Liver (tissue), 9 donors: ENCODE data around the gene ZNF165. TPM values are rescaled to one million over a fixed set of nuclear protein-coding genes. Genes with fewer than 3 reads are reported as not detected.

Experiments used
- DNase-seq: peaks from one replicate; pipeline ENCODE4 v3.0.0-alpha.2; 2017; ENCODE audit warnings: low spot score
- H3K27ac ChIP-seq, 2 donors: one replicate each; pipeline ENCODE4 v1.7.0; 2013; ENCODE audit warnings: inconsistent platforms in 2 of 2, low read length in 2 of 2, control low read depth in 1 of 2, low read depth in 1 of 2, mild to moderate bottlenecking in 1 of 2
- H3K27me3 ChIP-seq, 4 donors: one replicate each; pipeline versions ENCODE4 v1.6.1 to v1.7.0; 2013; ENCODE audit warnings: low read length in 3 of 4, inconsistent platforms in 1 of 4, mild to moderate bottlenecking in 1 of 4, moderate library complexity in 1 of 4; ENCODE audit not compliant: control insufficient read depth in 4 of 4, insufficient read depth in 4 of 4
- H3K36me3 ChIP-seq, 4 donors: one replicate each; pipeline versions ENCODE4 v1.6.1 to v1.7.0; 2013; ENCODE audit warnings: low read length in 3 of 4, mild to moderate bottlenecking in 3 of 4, low read depth in 1 of 4, moderate library complexity in 1 of 4; ENCODE audit not compliant: control insufficient read depth in 4 of 4, insufficient read depth in 3 of 4
- H3K4me1 ChIP-seq, 4 donors: one replicate each; pipeline versions ENCODE4 v1.6.1 to v1.7.0; 2013; ENCODE audit warnings: low read length in 3 of 4, mild to moderate bottlenecking in 3 of 4, moderate library complexity in 1 of 4; ENCODE audit not compliant: control insufficient read depth in 4 of 4, insufficient read depth in 4 of 4
- H3K4me3 ChIP-seq, 3 donors: one replicate each; pipeline versions ENCODE4 v1.6.1 to v1.7.0; 2013; ENCODE audit warnings: low read length in 3 of 3, control low read depth in 1 of 3, low read depth in 1 of 3, mild to moderate bottlenecking in 1 of 3
- H3K9ac ChIP-seq, 2 donors: one replicate each; pipeline ENCODE4 v1.7.0; 2013; ENCODE audit warnings: low read length in 2 of 2, mild to moderate bottlenecking in 2 of 2, moderate library complexity in 2 of 2, control low read depth in 1 of 2, low read depth in 1 of 2
- H3K9me3 ChIP-seq, 4 donors: one replicate each; pipeline versions ENCODE4 v1.6.1 to v1.7.0; 2013; ENCODE audit warnings: low read length in 3 of 4; ENCODE audit not compliant: control insufficient read depth in 4 of 4
- ATF3 ChIP-seq: IDR thresholded peaks from 2 replicates; pipeline ENCODE4 v1.6.1; 2016; ENCODE audit warnings: antibody characterized with exemption
- EGR1 ChIP-seq, 2 donors: IDR thresholded peaks; 2 replicates each; pipeline ENCODE4 v1.6.1; 2016 to 2018; ENCODE audit warnings: antibody characterized with exemption in 2 of 2, low read depth in 2 of 2
- FOXA1 ChIP-seq: IDR thresholded peaks from 2 replicates; pipeline ENCODE4 v1.6.1; 2016; ENCODE audit warnings: antibody characterized with exemption
- FOXA2 ChIP-seq: IDR thresholded peaks from 2 replicates; pipeline ENCODE4 v1.6.1; 2016; ENCODE audit warnings: antibody characterized with exemption
- GABPA ChIP-seq, 2 donors: IDR thresholded peaks in 1 of 2; conservative IDR thresholded peaks in 1 of 2; 2 replicates each; pipeline ENCODE4 v1.6.1; 2016; ENCODE audit warnings: antibody characterized with exemption in 2 of 2, mild to moderate bottlenecking in 1 of 2, moderate library complexity in 1 of 2
- HNF4A ChIP-seq, 2 donors: conservative IDR thresholded peaks; 2 replicates each; pipeline ENCODE4 v1.6.1; 2016; ENCODE audit warnings: antibody characterized with exemption in 2 of 2, mild to moderate bottlenecking in 2 of 2
- HNF4G ChIP-seq: IDR thresholded peaks from 2 replicates; pipeline ENCODE4 v1.6.1; 2016; ENCODE audit warnings: antibody characterized with exemption
- JUND ChIP-seq, 2 donors: IDR thresholded peaks; 2 replicates each; pipeline ENCODE4 v1.6.1; 2016; ENCODE audit warnings: antibody characterized with exemption in 2 of 2
- MAX ChIP-seq: IDR thresholded peaks from 2 replicates; pipeline ENCODE4 v1.6.1; 2016; ENCODE audit warnings: antibody characterized with exemption
- NR2F2 ChIP-seq: IDR thresholded peaks from 2 replicates; pipeline ENCODE4 v1.6.1; 2016; ENCODE audit warnings: antibody characterized with exemption
- RAD21 ChIP-seq, 2 donors: IDR thresholded peaks; 2 replicates each; pipeline ENCODE4 v1.6.1; 2016; ENCODE audit warnings: antibody characterized with exemption in 2 of 2, mild to moderate bottlenecking in 2 of 2
- RXRA ChIP-seq, 2 donors: IDR thresholded peaks; 2 replicates each; pipeline ENCODE4 v1.6.1; 2017 to 2018; ENCODE audit warnings: antibody characterized with exemption in 2 of 2, mild to moderate bottlenecking in 1 of 2
- SP1 ChIP-seq: IDR thresholded peaks from 2 replicates; pipeline ENCODE4 v1.6.1; 2018; ENCODE audit warnings: antibody characterized with exemption, mild to moderate bottlenecking
- TAF1 ChIP-seq: conservative IDR thresholded peaks from 2 replicates; pipeline ENCODE4 v1.6.1; 2016; ENCODE audit warnings: antibody characterized with exemption, mild to moderate bottlenecking
- YY1 ChIP-seq: IDR thresholded peaks from 2 replicates; pipeline ENCODE4 v1.6.1; 2016; ENCODE audit warnings: antibody characterized with exemption, mild to moderate bottlenecking
- WGBS: extraction: QIAGEN DNeasy Blood & Tissue Kit; methylation state at CpG from one replicate; pipeline ENCODE4 v1.1.7; 2013; 5-methylcytosine and 5-hydroxymethylcytosine counted together
- polyA plus RNA-seq, 2 donors: library from polyadenylated mRNA; stranded (reverse) in 1 of 2; unstranded in 1 of 2; fragments of 200-250 nt in 1 of 2; fragments of >200 nt in 1 of 2; fragmentation: Nextera tagmentation in 1 of 2; extraction: Ambion mirVana in 1 of 2; gene quantifications; one replicate each; pipeline versions ENCODE4 v1.2.1 to v1.2.3, GENCODE V29; 2013 to 2015
- total RNA-seq, 2 donors: library from RNA; depleted of rRNA; stranded (reverse); fragments of >200 nt; gene quantifications; one replicate each; pipeline ENCODE4 v1.2.3, GENCODE V29; 2014
- TF ChIP-seq, protein P1 (sequence below): fragments of 150-350 bp; IDR thresholded peaks from 2 replicates; pipeline ENCODE4 v1.5.1; 2017; ENCODE audit warnings: improper control_type of control experiment, low read depth, low read length; ENCODE audit not compliant: missing input control
- TF ChIP-seq, protein P2 (sequence below): IDR thresholded peaks from 2 replicates; pipeline ENCODE4 v1.6.1; 2016; ENCODE audit warnings: antibody characterized with exemption
- TF ChIP-seq, protein P3 (sequence below): IDR thresholded peaks from 2 replicates; pipeline ENCODE4 v1.6.1; 2016; ENCODE audit warnings: antibody characterized with exemption, mild to moderate bottlenecking
- donor health status: healthy.
- donor health status: healthy.
- donor health status: healthy.
- donor health status: healthy.
- donor health status: healthy.

The ZNF165 gene
- total and polyA plus RNA-seq, 4 donors, result 0.51 to 1.3 (median 0.58) TPM

DNA sequence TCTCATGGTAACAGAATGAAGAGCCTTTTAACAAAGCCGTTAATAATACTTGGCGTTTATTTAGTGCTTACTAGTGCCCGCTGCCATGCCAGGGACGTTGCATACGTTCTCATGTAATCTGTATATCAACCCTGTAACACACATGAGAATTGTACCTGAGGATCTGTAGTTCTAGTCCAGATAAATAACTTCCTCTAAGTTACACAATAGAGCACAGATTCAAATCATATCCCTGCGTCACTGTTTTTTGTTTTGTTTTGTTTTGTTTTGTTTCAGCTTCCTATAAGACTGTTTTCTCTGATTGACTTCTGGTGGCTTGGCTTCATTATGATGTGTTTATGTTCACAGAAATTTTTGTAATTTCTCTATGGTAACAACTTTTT, 44.6 kb downstream of the ZNF165 start:
- peaks cover 3 to 20% (median 12%) of the 10 kb centered on the region in 4 donors for H3K36me3 ChIP-seq
- TF ChIP-seq, protein P1, sequence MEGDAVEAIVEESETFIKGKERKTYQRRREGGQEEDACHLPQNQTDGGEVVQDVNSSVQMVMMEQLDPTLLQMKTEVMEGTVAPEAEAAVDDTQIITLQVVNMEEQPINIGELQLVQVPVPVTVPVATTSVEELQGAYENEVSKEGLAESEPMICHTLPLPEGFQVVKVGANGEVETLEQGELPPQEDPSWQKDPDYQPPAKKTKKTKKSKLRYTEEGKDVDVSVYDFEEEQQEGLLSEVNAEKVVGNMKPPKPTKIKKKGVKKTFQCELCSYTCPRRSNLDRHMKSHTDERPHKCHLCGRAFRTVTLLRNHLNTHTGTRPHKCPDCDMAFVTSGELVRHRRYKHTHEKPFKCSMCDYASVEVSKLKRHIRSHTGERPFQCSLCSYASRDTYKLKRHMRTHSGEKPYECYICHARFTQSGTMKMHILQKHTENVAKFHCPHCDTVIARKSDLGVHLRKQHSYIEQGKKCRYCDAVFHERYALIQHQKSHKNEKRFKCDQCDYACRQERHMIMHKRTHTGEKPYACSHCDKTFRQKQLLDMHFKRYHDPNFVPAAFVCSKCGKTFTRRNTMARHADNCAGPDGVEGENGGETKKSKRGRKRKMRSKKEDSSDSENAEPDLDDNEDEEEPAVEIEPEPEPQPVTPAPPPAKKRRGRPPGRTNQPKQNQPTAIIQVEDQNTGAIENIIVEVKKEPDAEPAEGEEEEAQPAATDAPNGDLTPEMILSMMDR, result no peak
- TF ChIP-seq RXRA (IDR thresholded peaks at IDR 0.05) (no peak), GABPA (IDR thresholded peaks at IDR 0.05 in 1 of 2, conservative IDR thresholded peaks at IDR 0.05 in 1 of 2) (no peak), YY1 (no peak), FOXA1 (no peak), JUND (IDR thresholded peaks at IDR 0.05) (no peak), FOXA2 (no peak), RAD21 (IDR thresholded peaks at IDR 0.05) (no peak), SP1 (no peak), TAF1 (no peak), ATF3 (no peak), HNF4G (no peak), HNF4A (conservative IDR thresholded peaks at IDR 0.05) (no peak)
- TF ChIP-seq, protein P2, sequence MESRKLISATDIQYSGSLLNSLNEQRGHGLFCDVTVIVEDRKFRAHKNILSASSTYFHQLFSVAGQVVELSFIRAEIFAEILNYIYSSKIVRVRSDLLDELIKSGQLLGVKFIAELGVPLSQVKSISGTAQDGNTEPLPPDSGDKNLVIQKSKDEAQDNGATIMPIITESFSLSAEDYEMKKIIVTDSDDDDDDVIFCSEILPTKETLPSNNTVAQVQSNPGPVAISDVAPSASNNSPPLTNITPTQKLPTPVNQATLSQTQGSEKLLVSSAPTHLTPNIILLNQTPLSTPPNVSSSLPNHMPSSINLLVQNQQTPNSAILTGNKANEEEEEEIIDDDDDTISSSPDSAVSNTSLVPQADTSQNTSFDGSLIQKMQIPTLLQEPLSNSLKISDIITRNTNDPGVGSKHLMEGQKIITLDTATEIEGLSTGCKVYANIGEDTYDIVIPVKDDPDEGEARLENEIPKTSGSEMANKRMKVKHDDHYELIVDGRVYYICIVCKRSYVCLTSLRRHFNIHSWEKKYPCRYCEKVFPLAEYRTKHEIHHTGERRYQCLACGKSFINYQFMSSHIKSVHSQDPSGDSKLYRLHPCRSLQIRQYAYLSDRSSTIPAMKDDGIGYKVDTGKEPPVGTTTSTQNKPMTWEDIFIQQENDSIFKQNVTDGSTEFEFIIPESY, result no peak
- TF ChIP-seq, protein P3, sequence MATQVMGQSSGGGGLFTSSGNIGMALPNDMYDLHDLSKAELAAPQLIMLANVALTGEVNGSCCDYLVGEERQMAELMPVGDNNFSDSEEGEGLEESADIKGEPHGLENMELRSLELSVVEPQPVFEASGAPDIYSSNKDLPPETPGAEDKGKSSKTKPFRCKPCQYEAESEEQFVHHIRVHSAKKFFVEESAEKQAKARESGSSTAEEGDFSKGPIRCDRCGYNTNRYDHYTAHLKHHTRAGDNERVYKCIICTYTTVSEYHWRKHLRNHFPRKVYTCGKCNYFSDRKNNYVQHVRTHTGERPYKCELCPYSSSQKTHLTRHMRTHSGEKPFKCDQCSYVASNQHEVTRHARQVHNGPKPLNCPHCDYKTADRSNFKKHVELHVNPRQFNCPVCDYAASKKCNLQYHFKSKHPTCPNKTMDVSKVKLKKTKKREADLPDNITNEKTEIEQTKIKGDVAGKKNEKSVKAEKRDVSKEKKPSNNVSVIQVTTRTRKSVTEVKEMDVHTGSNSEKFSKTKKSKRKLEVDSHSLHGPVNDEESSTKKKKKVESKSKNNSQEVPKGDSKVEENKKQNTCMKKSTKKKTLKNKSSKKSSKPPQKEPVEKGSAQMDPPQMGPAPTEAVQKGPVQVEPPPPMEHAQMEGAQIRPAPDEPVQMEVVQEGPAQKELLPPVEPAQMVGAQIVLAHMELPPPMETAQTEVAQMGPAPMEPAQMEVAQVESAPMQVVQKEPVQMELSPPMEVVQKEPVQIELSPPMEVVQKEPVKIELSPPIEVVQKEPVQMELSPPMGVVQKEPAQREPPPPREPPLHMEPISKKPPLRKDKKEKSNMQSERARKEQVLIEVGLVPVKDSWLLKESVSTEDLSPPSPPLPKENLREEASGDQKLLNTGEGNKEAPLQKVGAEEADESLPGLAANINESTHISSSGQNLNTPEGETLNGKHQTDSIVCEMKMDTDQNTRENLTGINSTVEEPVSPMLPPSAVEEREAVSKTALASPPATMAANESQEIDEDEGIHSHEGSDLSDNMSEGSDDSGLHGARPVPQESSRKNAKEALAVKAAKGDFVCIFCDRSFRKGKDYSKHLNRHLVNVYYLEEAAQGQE, result no peak
- H3K4me1 ChIP-seq, result peaks cover 0 to 17% (median 11%) of the 10 kb centered on the region in 4 donors
- peak overlapping the region; percentile 73 to 87 (median 83) for H3K4me3 ChIP-seq
- 13% methylated on average over 6 of the region's 6 CpGs for WGBS
- DNase-seq, result no peak
- no peak overlapping the region for H3K27ac ChIP-seq
- H3K27me3 ChIP-seq, result no peaks in the 10 kb centered on the region
- H3K9me3 ChIP-seq, result no peaks in the 10 kb centered on the region
- H3K9ac ChIP-seq, result no peak overlapping the region

- peaks cover 3 to 17% (median 10%) of the 10 kb centered on the region in 4 donors for H3K36me3 ChIP-seq
- DNase-seq, result no peak
- peaks cover 0 to 17% (median 11%) of the 10 kb centered on the region in 4 donors for H3K4me1 ChIP-seq
- H3K27ac ChIP-seq, result no peak overlapping the region
- H3K27me3 ChIP-seq, result no peaks in the 10 kb centered on the region
- H3K9ac ChIP-seq, result no peak overlapping the region
- WGBS, result 75% methylated on average over 4 of the region's 4 CpGs
- no peak overlapping the region for H3K4me3 ChIP-seq
- no peaks in the 10 kb centered on the region for H3K9me3 ChIP-seq
- TF ChIP-seq, protein P1, result no peak
- TF ChIP-seq RAD21 (IDR thresholded peaks at IDR 0.05), result no peak
- TF ChIP-seq JUND (IDR thresholded peaks at IDR 0.05), result no peak
- no peak for TF ChIP-seq RXRA (IDR thresholded peaks at IDR 0.05)
- no peak for TF ChIP-seq YY1
- no peak for TF ChIP-seq HNF4A (conservative IDR thresholded peaks at IDR 0.05)
- no peak for TF ChIP-seq MAX
- TF ChIP-seq FOXA2, result no peak
- TF ChIP-seq, protein P2, result no peak
- TF ChIP-seq EGR1 (IDR thresholded peaks at IDR 0.05; ENCODE audit: low read depth in 2 of 2), result no peak
- no peak for TF ChIP-seq HNF4G
- no peak for TF ChIP-seq NR2F2
Measured at GRCh38 chr6:28125401-28125800, 45.0 kb downstream of the ZNF165 start.
